DND-41 (cell line): ENCODE measurements around the gene EXOSC10.

ENCODE experiments used
- ATAC-seq: fragments of 200-7000 bp; cut with Tn5 transposase; 3 replicates; pipeline ENCODE4 v1.9.1; 2021; ENCODE audit warnings: low read depth; ENCODE audit not compliant: insufficient read depth
- DNase-seq: peaks from one replicate; pipeline ENCODE4 v3.0.0-alpha.2; 2020
- H2AFZ ChIP-seq: 2 replicates; pipeline ENCODE4 v1.6.0; 2012; ENCODE audit warnings: low read depth, low read length
- H3K27ac ChIP-seq: 2 replicates; pipeline ENCODE4 v1.5.1; 2012; ENCODE audit warnings: low read length, inconsistent platforms
- H3K27me3 ChIP-seq: fragments of 200-600 bp; sonication (generic); 2 replicates; pipeline ENCODE4 v1.6.0; 2012; ENCODE audit warnings: low read length, mild to moderate bottlenecking, inconsistent platforms; ENCODE audit not compliant: insufficient read depth, poor library complexity
- H3K36me3 ChIP-seq: 2 replicates; pipeline ENCODE4 v1.5.1; 2012; ENCODE audit warnings: low read length, inconsistent platforms; ENCODE audit not compliant: insufficient read depth
- H3K4me1 ChIP-seq: 2 replicates; pipeline ENCODE4 v1.5.1; 2012; ENCODE audit warnings: mild to moderate bottlenecking, low read length; ENCODE audit not compliant: insufficient read depth
- H3K4me2 ChIP-seq: 2 replicates; pipeline ENCODE4 v1.6.0; 2012; ENCODE audit warnings: mild to moderate bottlenecking, moderate library complexity, low read length, inconsistent platforms; ENCODE audit not compliant: insufficient read depth
- H3K4me3 ChIP-seq, 2 experiments: fragments of 200-600 bp in 1 of 2; shearing (Covaris generic) in 1 of 2; 2 replicates each; pipeline ENCODE4 v1.5.1; 2012 to 2016; ENCODE audit warnings: inconsistent platforms in 2 of 2, low read length in 2 of 2, mild to moderate bottlenecking in 2 of 2, low read depth in 1 of 2, moderate library complexity in 1 of 2
- H3K79me2 ChIP-seq: 2 replicates; pipeline ENCODE4 v1.6.0; 2012; ENCODE audit warnings: low read length, inconsistent platforms; ENCODE audit not compliant: insufficient read depth
- H3K9ac ChIP-seq: 2 replicates; pipeline ENCODE4 v1.6.0; 2012; ENCODE audit warnings: low read depth, mild to moderate bottlenecking, inconsistent platforms, low read length, moderate library complexity
- H3K9me3 ChIP-seq: 2 replicates; pipeline ENCODE4 v1.5.1; 2012; ENCODE audit warnings: low read length, moderate library complexity, mild to moderate bottlenecking, inconsistent platforms; ENCODE audit not compliant: insufficient read depth, severe bottlenecking
- H4K20me1 ChIP-seq: 2 replicates; pipeline ENCODE4 v1.6.0; 2012; ENCODE audit warnings: low read length; ENCODE audit not compliant: insufficient read depth
- EZH2 ChIP-seq: IDR thresholded peaks from 3 replicates; pipeline ENCODE4 v1.6.1; 2012; ENCODE audit warnings: borderline replicate concordance, low read depth, mild to moderate bottlenecking, moderate library complexity, low read length, inconsistent platforms; ENCODE audit not compliant: severe bottlenecking
- TF ChIP-seq, protein P1 (sequence below): IDR thresholded peaks from 2 replicates; pipeline ENCODE4 v1.5.1; 2012; ENCODE audit warnings: borderline replicate concordance, low read length, moderate library complexity, mild to moderate bottlenecking; ENCODE audit not compliant: poor library complexity, severe bottlenecking; ENCODE audit errors: extremely low read depth

The EXOSC10 gene

GRCh38 chr1:11125931-11126330 is 26.3 kb upstream of the EXOSC10 start:
- no peak for ATAC-seq
- no peak overlapping the region for H2AFZ ChIP-seq
- no peak overlapping the region for H3K9ac ChIP-seq

DNA sequence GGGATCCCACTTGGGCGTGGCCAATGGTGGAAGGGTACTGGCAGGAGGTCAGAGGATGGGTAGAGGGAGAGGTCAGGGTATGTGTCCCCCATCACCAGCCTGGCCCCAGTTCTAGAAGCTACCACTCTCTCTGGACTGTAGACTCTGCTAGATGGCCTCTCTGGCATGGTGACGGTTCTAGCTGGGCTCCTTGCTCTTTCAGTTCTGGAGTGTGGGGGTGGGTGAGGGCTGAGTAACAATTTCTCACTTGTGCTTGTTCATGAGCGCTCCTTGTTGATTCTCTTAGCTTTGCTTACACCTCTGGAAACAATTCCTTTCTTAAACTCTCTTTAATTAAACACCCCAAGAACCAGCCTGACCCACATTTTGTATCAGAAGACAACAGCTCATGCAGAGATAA is 25.3 kb upstream of the EXOSC10 start:
- Histone ChIP-seq H3K27me3 (no peaks in the 10 kb centered on the region), H4K20me1 (no peaks in the 10 kb centered on the region), H3K4me2 (no peak overlapping the region), H3K36me3 (peaks cover 84% of the 10 kb centered on the region), H3K79me2 (no peaks in the 10 kb centered on the region), H3K4me3 (no peak overlapping the region), H3K4me1 (no peaks in the 10 kb centered on the region), H3K9me3 (no peaks in the 10 kb centered on the region), H3K9ac (no peak overlapping the region), H2AFZ (no peak overlapping the region), H3K27ac (no peak overlapping the region)
- DNase-seq, result no peak
- no peak for ATAC-seq
- TF ChIP-seq, protein P1, sequence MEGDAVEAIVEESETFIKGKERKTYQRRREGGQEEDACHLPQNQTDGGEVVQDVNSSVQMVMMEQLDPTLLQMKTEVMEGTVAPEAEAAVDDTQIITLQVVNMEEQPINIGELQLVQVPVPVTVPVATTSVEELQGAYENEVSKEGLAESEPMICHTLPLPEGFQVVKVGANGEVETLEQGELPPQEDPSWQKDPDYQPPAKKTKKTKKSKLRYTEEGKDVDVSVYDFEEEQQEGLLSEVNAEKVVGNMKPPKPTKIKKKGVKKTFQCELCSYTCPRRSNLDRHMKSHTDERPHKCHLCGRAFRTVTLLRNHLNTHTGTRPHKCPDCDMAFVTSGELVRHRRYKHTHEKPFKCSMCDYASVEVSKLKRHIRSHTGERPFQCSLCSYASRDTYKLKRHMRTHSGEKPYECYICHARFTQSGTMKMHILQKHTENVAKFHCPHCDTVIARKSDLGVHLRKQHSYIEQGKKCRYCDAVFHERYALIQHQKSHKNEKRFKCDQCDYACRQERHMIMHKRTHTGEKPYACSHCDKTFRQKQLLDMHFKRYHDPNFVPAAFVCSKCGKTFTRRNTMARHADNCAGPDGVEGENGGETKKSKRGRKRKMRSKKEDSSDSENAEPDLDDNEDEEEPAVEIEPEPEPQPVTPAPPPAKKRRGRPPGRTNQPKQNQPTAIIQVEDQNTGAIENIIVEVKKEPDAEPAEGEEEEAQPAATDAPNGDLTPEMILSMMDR, result no peak

More at GRCh38 chr1:11125931-11126330, 26.3 kb upstream of the EXOSC10 start:
- H3K4me2 ChIP-seq, result no peak overlapping the region
- no peaks in the 10 kb centered on the region for H3K79me2 ChIP-seq
- H3K9me3 ChIP-seq, result no peaks in the 10 kb centered on the region
- H3K27me3 ChIP-seq, result no peaks in the 10 kb centered on the region
- no peak for TF ChIP-seq EZH2
- TF ChIP-seq, protein P1, result no peak
- DNase-seq, result no peak
- peaks cover 91% of the 10 kb centered on the region for H3K36me3 ChIP-seq
- H3K4me1 ChIP-seq, result no peaks in the 10 kb centered on the region
- no peaks in the 10 kb centered on the region for H4K20me1 ChIP-seq
- no peak overlapping the region for H3K4me3 ChIP-seq
- no peak overlapping the region for H3K27ac ChIP-seq

GRCh38 chr1:11116318-11116717 is 16.6 kb upstream of the EXOSC10 start:
- no peak for ATAC-seq
- Histone ChIP-seq H3K27me3 (no peaks in the 10 kb centered on the region), H3K9me3 (no peaks in the 10 kb centered on the region), H3K9ac (no peak overlapping the region), H3K4me1 (no peaks in the 10 kb centered on the region), H4K20me1 (no peaks in the 10 kb centered on the region), H3K27ac (no peak overlapping the region), H3K4me2 (no peak overlapping the region), H3K79me2 (no peaks in the 10 kb centered on the region), H2AFZ (no peak overlapping the region), H3K4me3 (no peak overlapping the region), H3K36me3 (peaks cover 74% of the 10 kb centered on the region)
- TF ChIP-seq, protein P1, result no peak
- no peak for TF ChIP-seq EZH2
- DNase-seq, result no peak

- Histone ChIP-seq H3K36me3 (peaks cover 75% of the 10 kb centered on the region), H4K20me1 (no peaks in the 10 kb centered on the region), H3K4me2 (no peak overlapping the region), H3K9ac (no peak overlapping the region), H3K27me3 (no peaks in the 10 kb centered on the region), H3K9me3 (no peaks in the 10 kb centered on the region), H3K4me3 (no peak overlapping the region), H3K4me1 (no peaks in the 10 kb centered on the region), H2AFZ (no peak overlapping the region), H3K79me2 (no peaks in the 10 kb centered on the region), H3K27ac (no peak overlapping the region)
- no peak for TF ChIP-seq EZH2
- TF ChIP-seq, protein P1, result no peak
- DNase-seq (no peak), ATAC-seq (no peak)
Observed at GRCh38 chr1:11114966-11115365, 15.3 kb upstream of the EXOSC10 start.
